MM.1S (cell line): ENCODE measurements around the gene AICDA.
"Not testable (repeated sequence)": the region's sequence is repeated elsewhere in the genome, so short reads cannot be mapped to it uniquely, and the experiment has no call there.

Experiments
- DNase-seq: peaks from one replicate; pipeline ENCODE4 v3.0.0-alpha.2; 2015
- H2AFZ ChIP-seq: fragments of 300-600 bp; sonication (generic); 2 replicates; pipeline ENCODE4 v1.6.0; 2016; ENCODE audit warnings: antibody characterized with exemption, low read length
- H3F3A ChIP-seq: fragments of 300-600 bp; sonication (generic); 2 replicates; pipeline ENCODE4 v1.6.1; 2016; ENCODE audit warnings: mild to moderate bottlenecking, antibody characterized with exemption, low read length, moderate library complexity, mixed read lengths; ENCODE audit not compliant: insufficient read depth
- H3K27ac ChIP-seq: fragments of 300-600 bp; sonication (generic); 2 replicates; pipeline ENCODE4 v1.5.1; 2016; ENCODE audit warnings: mild to moderate bottlenecking, low read length
- H3K27me3 ChIP-seq: fragments of 300-600 bp; sonication (generic); replicated peaks from 2 replicates; pipeline ENCODE4 v1.6.0; 2016; ENCODE audit warnings: low read length; ENCODE audit not compliant: insufficient read depth
- H3K36me3 ChIP-seq: fragments of 300-600 bp; sonication (generic); replicated peaks from 2 replicates; pipeline ENCODE4 v1.6.1; 2016; ENCODE audit warnings: mild to moderate bottlenecking, low read length, mixed read lengths; ENCODE audit not compliant: insufficient read depth
- H3K4me1 ChIP-seq: fragments of 300-600 bp; sonication (generic); 2 replicates; pipeline ENCODE4 v1.6.1; 2016; ENCODE audit warnings: low read length, mixed read lengths
- H3K4me2 ChIP-seq: fragments of 300-600 bp; sonication (generic); 2 replicates; pipeline ENCODE4 v1.6.0; 2016; ENCODE audit warnings: low read depth, low read length
- H3K4me3 ChIP-seq: fragments of 300-600 bp; sonication (generic); 2 replicates; pipeline ENCODE4 v1.5.1; 2016; ENCODE audit warnings: low read length, mixed read lengths
- H3K79me2 ChIP-seq: fragments of 300-600 bp; sonication (generic); 2 replicates; pipeline ENCODE4 v1.6.1; 2016; ENCODE audit warnings: mixed run types, low read length, mixed read lengths
- H3K9ac ChIP-seq: fragments of 300-600 bp; sonication (generic); 2 replicates; pipeline ENCODE4 v1.6.1; 2016; ENCODE audit warnings: low read length, mixed read lengths
- H3K9me2 ChIP-seq: fragments of 300-600 bp; sonication (generic); replicated peaks from 2 replicates; pipeline ENCODE4 v1.6.1; 2016; ENCODE audit warnings: mild to moderate bottlenecking, low read length, mixed read lengths; ENCODE audit not compliant: insufficient read depth
- H3K9me3 ChIP-seq: fragments of 300-600 bp; sonication (generic); replicated peaks from 2 replicates; pipeline ENCODE4 v1.6.1; 2016; ENCODE audit warnings: mild to moderate bottlenecking, low read length, mixed read lengths; ENCODE audit not compliant: insufficient read depth
- H4K20me1 ChIP-seq: fragments of 300-600 bp; sonication (generic); 2 replicates; pipeline ENCODE4 v1.6.1; 2016; ENCODE audit warnings: mild to moderate bottlenecking, low read length, moderate library complexity, mixed read lengths; ENCODE audit not compliant: insufficient read depth
- CTCF ChIP-seq: fragments of 300-600 bp; sonication (generic); IDR thresholded peaks from 2 replicates; pipeline ENCODE4 v1.5.1; 2016; ENCODE audit warnings: antibody characterized with exemption, low read length, mixed read lengths
- EZH2 ChIP-seq: fragments of 300-600 bp; sonication (generic); optimal IDR thresholded peaks from 2 replicates; pipeline ENCODE3; 2017; ENCODE audit warnings: low read depth, mild to moderate bottlenecking, antibody characterized with exemption, low read length, mixed read lengths
- EZH2phosphoT487 ChIP-seq: fragments of 300-600 bp; sonication (generic); IDR thresholded peaks from 2 replicates; pipeline ENCODE4 v1.6.1; 2018; ENCODE audit warnings: antibody characterized with exemption, low read length

AICDA gene

DNA sequence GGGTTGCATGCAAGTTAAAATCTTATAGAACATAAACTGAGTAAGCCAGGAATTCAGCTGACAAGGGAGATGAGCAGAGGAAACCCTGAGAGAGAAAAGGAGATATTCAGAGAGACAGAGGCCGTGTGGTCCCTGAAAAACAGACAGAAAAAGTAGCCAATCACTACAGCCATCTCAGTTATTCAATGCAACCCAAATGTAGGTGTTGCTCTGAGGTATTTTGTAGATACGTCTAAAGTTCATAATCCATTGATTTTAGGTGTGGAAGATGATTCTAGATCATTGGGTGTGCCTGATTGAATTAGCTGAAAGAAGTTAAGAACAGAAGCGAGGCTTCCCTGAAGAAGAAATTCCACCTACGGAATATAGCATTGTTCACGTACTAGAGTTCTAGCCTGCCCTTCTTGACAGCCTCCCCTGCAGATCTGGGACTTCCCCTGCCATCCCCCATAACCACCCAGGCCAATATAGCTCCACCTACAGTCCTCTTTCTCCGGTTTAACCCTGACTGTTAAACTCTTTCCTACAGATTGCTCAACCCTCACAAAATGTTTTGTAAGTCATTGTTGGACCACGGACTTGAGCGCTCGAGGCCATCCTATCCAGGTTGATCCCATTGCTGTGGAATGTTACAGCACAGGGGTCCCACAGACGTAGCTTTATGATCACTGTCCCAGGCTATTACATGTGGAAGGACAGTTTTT is 21.7 kb downstream of the AICDA start:
- Histone ChIP-seq H3K9ac (no peak overlapping the region), H3K27ac (no peak overlapping the region), H2AFZ (no peak overlapping the region), H3K4me3 (no peak overlapping the region), H3K27me3 (no peaks in the 10 kb centered on the region), H3K36me3 (no peaks in the 10 kb centered on the region), H3F3A (no peaks in the 10 kb centered on the region), H3K4me1 (no peaks in the 10 kb centered on the region), H4K20me1 (no peaks in the 10 kb centered on the region), H3K9me2 (no peaks in the 10 kb centered on the region), H3K9me3 (no peaks in the 10 kb centered on the region), H3K79me2 (no peaks in the 10 kb centered on the region), H3K4me2 (no peak overlapping the region)
- DNase-seq: no peak
- TF ChIP-seq EZH2 (no peak), EZH2phosphoT487 (no peak), CTCF (no peak)

DNA sequence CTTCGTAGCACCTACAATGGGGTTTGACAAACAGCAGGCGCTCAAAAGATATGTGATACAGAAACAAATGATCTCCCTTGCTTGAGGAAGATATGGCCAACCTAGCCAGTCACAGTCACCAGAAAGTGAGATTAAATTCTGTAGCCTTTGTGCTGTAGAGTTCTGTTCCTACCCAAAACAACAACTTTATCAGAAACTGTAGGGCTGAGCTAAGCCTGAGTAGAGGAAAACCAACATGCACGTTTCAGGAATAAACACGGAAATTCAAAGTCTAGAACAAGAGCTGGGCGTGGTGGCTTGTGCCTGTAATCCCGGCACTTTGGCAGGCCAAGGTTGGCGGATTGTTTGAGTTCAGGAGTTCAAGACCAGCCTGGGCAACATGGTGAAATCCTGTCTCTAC is 23.0 kb downstream of the AICDA start:
- H3K9me2 ChIP-seq: no peaks in the 10 kb centered on the region

GRCh38 chr12:8584478-8584877 is 28.2 kb downstream of the AICDA start:
- not testable (repeated sequence) for H3K27ac ChIP-seq, H3K4me2 ChIP-seq

More for the DNA sequence above, 23.0 kb downstream of the AICDA start:
- Histone ChIP-seq H3K36me3 (no peaks in the 10 kb centered on the region), H3K79me2 (no peaks in the 10 kb centered on the region), H2AFZ (no peak overlapping the region), H3F3A (no peaks in the 10 kb centered on the region), H3K27ac (no peak overlapping the region), H3K4me1 (no peaks in the 10 kb centered on the region), H4K20me1 (no peaks in the 10 kb centered on the region), H3K27me3 (no peaks in the 10 kb centered on the region), H3K4me2 (no peak overlapping the region), H3K9me3 (no peaks in the 10 kb centered on the region), H3K4me3 (no peak overlapping the region), H3K9ac (no peak overlapping the region)
- no peak for DNase-seq
- TF ChIP-seq CTCF (no peak), EZH2phosphoT487 (no peak), EZH2 (no peak)

DNA sequence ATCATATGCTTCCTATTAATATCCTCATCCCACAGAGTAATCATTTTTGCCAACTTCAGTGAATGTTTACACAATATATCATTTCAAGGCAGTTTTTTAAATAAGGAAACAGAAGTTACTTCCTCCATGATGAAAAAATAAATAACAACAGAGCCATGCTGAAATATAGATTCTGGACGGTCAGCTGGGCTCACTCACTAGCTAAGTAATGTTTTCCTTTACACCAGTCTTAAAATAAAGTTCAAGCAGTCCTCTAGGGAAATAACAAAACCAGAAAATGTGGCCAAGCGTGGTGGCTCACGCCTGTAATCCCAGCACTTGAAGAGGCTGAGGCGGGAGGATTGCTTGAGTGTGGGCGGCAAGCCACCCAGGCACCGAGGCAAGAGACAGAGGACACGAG is 28.7 kb downstream of the AICDA start:
- Histone ChIP-seq H3K9ac (no peak overlapping the region), H3K36me3 (no peaks in the 10 kb centered on the region), H3K4me3 (no peak overlapping the region), H3K27ac (no peak overlapping the region), H3K27me3 (no peaks in the 10 kb centered on the region), H3F3A (no peaks in the 10 kb centered on the region), H3K4me1 (no peaks in the 10 kb centered on the region), H3K9me3 (no peaks in the 10 kb centered on the region), H3K9me2 (no peaks in the 10 kb centered on the region), H3K4me2 (no peak overlapping the region), H2AFZ (no peak overlapping the region), H3K79me2 (no peaks in the 10 kb centered on the region), H4K20me1 (no peaks in the 10 kb centered on the region)
- TF ChIP-seq CTCF (no peak), EZH2 (no peak), EZH2phosphoT487 (no peak)
- no peak for DNase-seq

More at GRCh38 chr12:8584478-8584877, 28.2 kb downstream of the AICDA start:
- DNase-seq, H3K4me1 ChIP-seq, H3K4me3 ChIP-seq, H3F3A ChIP-seq, H3K27me3 ChIP-seq, H4K20me1 ChIP-seq, H3K36me3 ChIP-seq, H3K9me2 ChIP-seq, H3K9ac ChIP-seq, H2AFZ ChIP-seq, H3K9me3 ChIP-seq, H3K79me2 ChIP-seq: not testable (repeated sequence)
